ENCODE data around the gene SIX3.

DNA sequence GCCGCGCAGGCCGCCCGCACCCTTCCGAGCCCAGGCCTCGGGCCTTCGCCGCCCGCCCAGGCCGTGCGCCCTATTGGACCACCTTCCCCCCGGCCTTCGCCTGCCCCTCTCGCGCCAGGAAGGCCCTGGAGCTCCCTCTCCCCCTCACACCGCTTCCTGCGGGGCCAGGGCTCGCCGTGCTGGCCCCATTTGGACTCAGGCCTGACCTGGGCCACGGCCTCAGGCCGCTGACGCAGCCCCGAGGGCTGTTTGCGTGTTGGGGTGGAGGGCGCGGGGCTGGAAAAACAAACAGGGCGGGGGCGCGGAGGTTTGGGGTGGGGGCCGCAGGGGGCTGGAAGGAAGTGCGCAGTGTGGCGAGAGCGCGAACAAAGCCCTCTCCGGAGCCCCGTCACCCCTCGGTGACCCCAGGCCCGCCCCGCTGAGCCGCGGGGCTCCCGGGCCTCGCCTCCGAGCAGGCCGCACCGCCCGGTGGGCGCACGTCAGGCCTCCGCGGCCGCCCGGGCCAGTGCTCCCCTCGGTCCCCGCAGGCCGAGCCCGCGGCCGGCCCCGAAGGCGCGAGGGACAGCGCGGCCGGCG is 12.3 kb upstream of the SIX3 start:
- no peak for TF ChIP-seq POLR2A (IDR thresholded peaks at IDR 0.05)
- TF ChIP-seq, protein P1, sequence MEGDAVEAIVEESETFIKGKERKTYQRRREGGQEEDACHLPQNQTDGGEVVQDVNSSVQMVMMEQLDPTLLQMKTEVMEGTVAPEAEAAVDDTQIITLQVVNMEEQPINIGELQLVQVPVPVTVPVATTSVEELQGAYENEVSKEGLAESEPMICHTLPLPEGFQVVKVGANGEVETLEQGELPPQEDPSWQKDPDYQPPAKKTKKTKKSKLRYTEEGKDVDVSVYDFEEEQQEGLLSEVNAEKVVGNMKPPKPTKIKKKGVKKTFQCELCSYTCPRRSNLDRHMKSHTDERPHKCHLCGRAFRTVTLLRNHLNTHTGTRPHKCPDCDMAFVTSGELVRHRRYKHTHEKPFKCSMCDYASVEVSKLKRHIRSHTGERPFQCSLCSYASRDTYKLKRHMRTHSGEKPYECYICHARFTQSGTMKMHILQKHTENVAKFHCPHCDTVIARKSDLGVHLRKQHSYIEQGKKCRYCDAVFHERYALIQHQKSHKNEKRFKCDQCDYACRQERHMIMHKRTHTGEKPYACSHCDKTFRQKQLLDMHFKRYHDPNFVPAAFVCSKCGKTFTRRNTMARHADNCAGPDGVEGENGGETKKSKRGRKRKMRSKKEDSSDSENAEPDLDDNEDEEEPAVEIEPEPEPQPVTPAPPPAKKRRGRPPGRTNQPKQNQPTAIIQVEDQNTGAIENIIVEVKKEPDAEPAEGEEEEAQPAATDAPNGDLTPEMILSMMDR (IDR thresholded peaks at IDR 0.05) = no peak
